OCI-LY1 (cell line): ENCODE data around the gene DOCK2.

Experiments used
- H2AFZ ChIP-seq: fragments of 200-600 bp; sonication (generic), shearing (Covaris generic); 2 replicates; pipeline ENCODE4 v1.6.0; 2014; ENCODE audit warnings: antibody characterized with exemption, mild to moderate bottlenecking, low read length
- H3F3A ChIP-seq: fragments of 200-600 bp; sonication (generic), shearing (Covaris generic); 2 replicates; pipeline ENCODE4 v1.6.0; 2014; ENCODE audit warnings: mild to moderate bottlenecking, antibody characterized with exemption, low read length, moderate library complexity; ENCODE audit not compliant: insufficient read depth
- H3K27ac ChIP-seq: fragments of 200-600 bp; sonication (generic); 2 replicates; pipeline ENCODE4 v1.5.1; 2014; ENCODE audit warnings: low read length, mixed run types, mild to moderate bottlenecking, low read depth; ENCODE audit not compliant: poor library complexity, severe bottlenecking
- H3K27me3 ChIP-seq: fragments of 200-600 bp; sonication (generic); 2 replicates; pipeline ENCODE4 v1.6.0; 2014; ENCODE audit warnings: antibody characterized with exemption, mild to moderate bottlenecking, low read length, moderate library complexity; ENCODE audit not compliant: insufficient read depth
- H3K36me3 ChIP-seq: fragments of 200-600 bp; sonication (generic); 2 replicates; pipeline ENCODE4 v1.6.1; 2014; ENCODE audit warnings: mild to moderate bottlenecking, antibody characterized with exemption, low read length, moderate library complexity, mixed read lengths; ENCODE audit not compliant: insufficient read depth
- H3K4me1 ChIP-seq: fragments of 200-600 bp; sonication (generic); 2 replicates; pipeline ENCODE4 v1.5.1; 2014; ENCODE audit warnings: mild to moderate bottlenecking, low read length, moderate library complexity; ENCODE audit not compliant: insufficient read depth, severe bottlenecking
- H3K4me2 ChIP-seq: fragments of 200-600 bp; sonication (generic), shearing (Covaris generic); 2 replicates; pipeline ENCODE4 v1.6.1; 2014; ENCODE audit warnings: low read length
- H3K4me3 ChIP-seq: fragments of 200-600 bp; sonication (generic); 2 replicates; pipeline ENCODE4 v1.5.1; 2014; ENCODE audit warnings: low read length, low read depth, mild to moderate bottlenecking, mixed read lengths; ENCODE audit not compliant: poor library complexity, severe bottlenecking
- H3K79me2 ChIP-seq: fragments of 200-600 bp; shearing (Covaris generic); 2 replicates; pipeline ENCODE4 v1.6.1; 2016; ENCODE audit warnings: mixed run types, low read length, mixed read lengths; ENCODE audit not compliant: insufficient read depth
- H3K9ac ChIP-seq: fragments of 200-600 bp; sonication (generic), shearing (Covaris generic); 2 replicates; pipeline ENCODE4 v1.6.1; 2014; ENCODE audit warnings: mild to moderate bottlenecking, low read length, mixed read lengths
- H3K9me2 ChIP-seq: fragments of 200-600 bp; sonication (generic), shearing (Covaris generic); 2 replicates; pipeline ENCODE4 v1.6.1; 2014; ENCODE audit warnings: low read depth, mild to moderate bottlenecking, low read length, mixed read lengths
- H3K9me3 ChIP-seq: fragments of 200-600 bp; shearing (Covaris generic); 2 replicates; pipeline ENCODE4 v1.6.1; 2014; ENCODE audit warnings: low read length, mixed read lengths
- H4K20me1 ChIP-seq: fragments of 200-600 bp; sonication (generic), shearing (Covaris generic); 2 replicates; pipeline ENCODE4 v1.6.0; 2016; ENCODE audit warnings: mild to moderate bottlenecking, low read length; ENCODE audit not compliant: insufficient read depth
- EZH2 ChIP-seq: fragments of 200-600 bp; sonication (generic), shearing (Covaris generic); IDR thresholded peaks from 2 replicates; pipeline ENCODE4 v1.8.0; 2017; ENCODE audit warnings: borderline replicate concordance, mixed run types, mild to moderate bottlenecking, antibody characterized with exemption, low read length, moderate library complexity, mixed read lengths
- TF ChIP-seq, protein P1 (sequence below): fragments of 200-600 bp; sonication (generic), shearing (Covaris generic); IDR thresholded peaks from 2 replicates; pipeline ENCODE4 v1.5.1; 2017; ENCODE audit warnings: mild to moderate bottlenecking, antibody characterized with exemption, low read length, moderate library complexity, mixed read lengths

The DOCK2 gene

DNA sequence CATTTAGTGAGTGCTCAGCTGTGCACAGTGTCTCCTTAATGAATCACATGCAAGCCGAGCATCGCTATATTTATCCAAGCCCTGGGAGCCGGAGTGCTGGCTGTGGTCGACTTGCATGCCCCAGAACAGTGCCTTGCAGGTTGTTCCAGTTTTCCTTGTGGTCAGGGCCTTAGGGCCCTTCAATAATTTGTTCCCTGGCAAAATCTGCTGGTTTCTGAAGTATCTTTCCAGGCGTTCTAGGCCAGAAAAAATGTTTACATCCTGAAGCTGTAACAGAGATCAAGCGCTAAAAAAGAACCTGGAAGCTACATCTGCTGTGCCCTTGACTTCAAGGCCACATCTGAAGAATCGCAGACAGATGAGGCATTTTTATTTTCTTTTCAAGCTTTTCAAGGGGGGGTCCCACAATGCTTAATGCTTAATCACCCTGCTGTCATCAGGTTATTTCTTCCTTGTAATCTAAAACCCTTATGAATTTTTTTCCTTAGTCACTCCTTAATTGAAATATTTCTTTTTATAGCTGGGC lies 105.8 kb downstream of the DOCK2 start:
- H3K9me3 ChIP-seq = no peaks in the 10 kb centered on the region
- no peak for TF ChIP-seq EZH2
- TF ChIP-seq, protein P1, sequence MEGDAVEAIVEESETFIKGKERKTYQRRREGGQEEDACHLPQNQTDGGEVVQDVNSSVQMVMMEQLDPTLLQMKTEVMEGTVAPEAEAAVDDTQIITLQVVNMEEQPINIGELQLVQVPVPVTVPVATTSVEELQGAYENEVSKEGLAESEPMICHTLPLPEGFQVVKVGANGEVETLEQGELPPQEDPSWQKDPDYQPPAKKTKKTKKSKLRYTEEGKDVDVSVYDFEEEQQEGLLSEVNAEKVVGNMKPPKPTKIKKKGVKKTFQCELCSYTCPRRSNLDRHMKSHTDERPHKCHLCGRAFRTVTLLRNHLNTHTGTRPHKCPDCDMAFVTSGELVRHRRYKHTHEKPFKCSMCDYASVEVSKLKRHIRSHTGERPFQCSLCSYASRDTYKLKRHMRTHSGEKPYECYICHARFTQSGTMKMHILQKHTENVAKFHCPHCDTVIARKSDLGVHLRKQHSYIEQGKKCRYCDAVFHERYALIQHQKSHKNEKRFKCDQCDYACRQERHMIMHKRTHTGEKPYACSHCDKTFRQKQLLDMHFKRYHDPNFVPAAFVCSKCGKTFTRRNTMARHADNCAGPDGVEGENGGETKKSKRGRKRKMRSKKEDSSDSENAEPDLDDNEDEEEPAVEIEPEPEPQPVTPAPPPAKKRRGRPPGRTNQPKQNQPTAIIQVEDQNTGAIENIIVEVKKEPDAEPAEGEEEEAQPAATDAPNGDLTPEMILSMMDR = no peak
- H3K9ac ChIP-seq = no peak overlapping the region
- H3F3A ChIP-seq = no peaks in the 10 kb centered on the region
- no peaks in the 10 kb centered on the region; the same call in 1 of the 2 replicates for H3K79me2 ChIP-seq
- H3K27ac ChIP-seq = no peak overlapping the region
- H3K4me2 ChIP-seq = no peak overlapping the region
- no peaks in the 10 kb centered on the region for H3K27me3 ChIP-seq
- no peaks in the 10 kb centered on the region for H4K20me1 ChIP-seq
- no peak overlapping the region for H2AFZ ChIP-seq
- H3K4me3 ChIP-seq = no peak overlapping the region
- peaks cover 83% of the 10 kb centered on the region for H3K36me3 ChIP-seq
- no peaks in the 10 kb centered on the region for H3K4me1 ChIP-seq
- no peaks in the 10 kb centered on the region for H3K9me2 ChIP-seq

DNA sequence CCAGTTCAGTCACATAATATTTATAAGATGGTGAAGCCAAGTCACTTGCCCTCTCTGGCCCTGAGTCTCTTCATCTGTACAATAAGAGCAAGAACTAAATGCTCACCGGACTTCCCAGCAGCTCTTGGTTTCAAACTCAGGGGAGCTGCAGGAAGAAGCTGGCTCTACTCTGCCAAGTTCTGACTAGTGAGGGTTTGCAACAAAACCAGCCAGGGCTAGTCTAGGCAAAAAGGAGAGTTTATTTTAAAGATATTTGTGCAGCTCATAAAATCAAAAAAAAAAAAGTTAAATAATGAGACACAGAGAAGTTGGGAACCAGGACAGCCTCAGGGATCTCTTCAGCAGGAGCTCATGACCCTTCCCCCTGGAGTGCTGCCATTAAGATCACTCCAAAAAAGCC lies 107.3 kb downstream of the DOCK2 start:
- no peak overlapping the region for H3K9ac ChIP-seq
- no peaks in the 10 kb centered on the region for H3K27me3 ChIP-seq
- TF ChIP-seq EZH2 = no peak
- TF ChIP-seq, protein P1 = no peak
- H3K36me3 ChIP-seq = peaks cover 86% of the 10 kb centered on the region
- no peak overlapping the region for H3K4me2 ChIP-seq
- no peaks in the 10 kb centered on the region for H4K20me1 ChIP-seq
- H3K79me2 ChIP-seq = no peaks in the 10 kb centered on the region
- H3K27ac ChIP-seq = no peak overlapping the region
- H3K9me3 ChIP-seq = no peaks in the 10 kb centered on the region
- no peaks in the 10 kb centered on the region for H3K9me2 ChIP-seq
- no peak overlapping the region for H2AFZ ChIP-seq
- no peaks in the 10 kb centered on the region for H3K4me1 ChIP-seq
- no peaks in the 10 kb centered on the region for H3F3A ChIP-seq
- H3K4me3 ChIP-seq = no peak overlapping the region

DNA sequence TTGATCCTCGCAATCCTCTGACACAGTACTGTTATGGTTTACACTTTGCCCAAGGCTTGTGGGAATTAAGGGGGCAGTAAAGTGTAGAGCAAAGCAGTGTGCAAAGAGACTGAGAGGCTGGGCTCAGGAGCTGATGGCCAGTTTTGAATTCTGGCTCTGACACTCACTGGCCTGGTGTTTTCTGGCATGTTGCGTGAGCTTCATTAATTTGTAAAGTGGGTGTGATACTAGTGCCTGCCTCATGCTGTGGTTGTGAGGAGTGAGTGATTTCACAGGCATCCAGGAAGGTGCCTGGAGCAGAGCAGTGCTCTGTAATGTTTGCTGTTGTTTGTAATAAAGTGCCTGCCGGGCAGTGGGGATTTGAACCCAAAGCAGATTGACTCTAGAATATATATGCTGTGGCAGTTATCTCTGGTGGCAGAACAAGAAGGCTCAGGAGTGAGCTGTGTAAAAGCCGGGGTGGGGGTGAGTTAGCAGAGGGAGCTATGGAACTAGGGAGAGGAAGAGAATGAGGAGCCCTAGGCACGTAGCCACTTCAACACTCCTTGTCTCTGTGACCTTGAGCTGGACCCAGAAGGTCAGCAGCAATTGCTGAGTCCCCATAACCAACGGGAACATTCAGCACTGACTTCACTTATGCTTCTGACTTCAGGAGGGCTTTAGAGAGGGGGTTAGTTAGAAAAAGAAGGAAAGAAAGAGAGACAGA lies 108.5 kb downstream of the DOCK2 start:
- Histone ChIP-seq H2AFZ (no peak overlapping the region), H3K4me2 (no peak overlapping the region), H3K9ac (no peak overlapping the region)

More for the DNA sequence above, 108.5 kb downstream of the DOCK2 start:
- Histone ChIP-seq H3K79me2 (no peaks in the 10 kb centered on the region), H3K27me3 (no peaks in the 10 kb centered on the region), H3F3A (no peaks in the 10 kb centered on the region), H3K4me3 (no peak overlapping the region), H3K27ac (no peak overlapping the region), H3K4me1 (no peaks in the 10 kb centered on the region), H3K9me2 (no peaks in the 10 kb centered on the region), H3K36me3 (peaks cover 87% of the 10 kb centered on the region), H4K20me1 (no peaks in the 10 kb centered on the region), H3K9me3 (no peaks in the 10 kb centered on the region)
- no peak for TF ChIP-seq EZH2
- TF ChIP-seq, protein P1 = no peak
